ENCODE measurements around the gene KLF6. TPM values are rescaled to one million over a fixed set of nuclear protein-coding genes. Genes with fewer than 3 reads are reported as not detected.

Gene KLF6
- total RNA-seq, 2 experiments from 2014 or later: 19.2 to 43.0 TPM

DNA sequence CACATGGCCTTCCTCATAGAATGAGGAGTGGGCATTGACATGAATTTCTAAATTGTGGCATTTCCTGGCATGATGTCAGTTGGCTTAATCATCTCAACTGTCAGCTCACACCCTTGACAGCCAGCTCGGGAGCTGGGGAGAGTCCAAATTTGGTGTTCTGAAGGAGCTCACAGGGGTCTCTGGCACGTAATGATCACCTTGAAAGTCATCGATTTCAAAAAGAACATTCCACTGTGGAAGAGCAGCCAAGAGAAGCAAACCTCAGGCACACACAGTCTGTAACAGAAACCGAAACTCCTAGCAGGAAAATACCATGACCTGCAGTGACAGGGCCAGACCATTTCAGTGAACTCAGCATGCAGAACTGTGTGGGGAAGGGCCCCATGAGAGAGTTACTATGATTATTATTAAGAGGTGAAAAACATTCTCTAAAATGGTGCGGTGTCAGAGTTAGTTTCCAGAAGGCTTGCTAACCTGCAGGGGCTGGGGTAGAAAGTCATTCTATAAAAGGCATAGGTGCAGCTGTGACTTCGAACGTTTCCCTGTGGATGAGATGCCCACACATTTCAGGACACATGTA lies 26.4 kb upstream of the KLF6 start:
- CTCF ChIA-PET (ENCODE audit: unreplicated experiment): interaction anchor here (0.6 to 1.2 kb wide), 3 partner anchors 54 to 64 kb away, joined by 3 to 6 read pairs (median 4); no protein-coding TSS in a partner anchor
- peak; percentile 66 for DNase-seq (ENCODE audit: low spot score)
- Histone ChIP-seq H3K79me2 (ENCODE audit: insufficient read depth, low read depth, low read length) (no peaks in the 10 kb centered on the region), H3K4me1 (ENCODE audit: insufficient read depth, low read length, poor library complexity, severe bottlenecking) (peaks cover 60% of the 10 kb centered on the region), H3K27ac (ENCODE audit: low read depth, low read length, poor library complexity, severe bottlenecking) (peak overlapping the region; percentile 58), H3K4me3 (ENCODE audit: low read depth, low read length, poor library complexity, severe bottlenecking) (peak overlapping the region; percentile 54), H3K4me2 (ENCODE audit: low read length) (peak overlapping the region; percentile 94), H2AFZ (ENCODE audit: low read length) (peak overlapping the region; percentile 83), H4K20me1 (ENCODE audit: insufficient read depth, low read length) (no peaks in the 10 kb centered on the region), H3K9me2 (ENCODE audit: insufficient read depth, low read length) (no peaks in the 10 kb centered on the region), H3K9me3 (ENCODE audit: low read length) (no peaks in the 10 kb centered on the region), H3K36me3 (ENCODE audit: insufficient read depth, low read length) (no peaks in the 10 kb centered on the region)
- intact Hi-C loops (cut with micrococcal nuclease; ENCODE audit: unreplicated experiment): loop anchor here (2.0 kb wide), 1 partner anchor 187 kb away; no protein-coding TSS in a partner anchor
- POLR2A ChIA-PET: interaction anchor here (0.6 to 2.3 kb wide), 9 partner anchors 10 to 188 kb away, joined by 3 to 24 read pairs (median 3); partner anchors contain the start of gene KLF6
- TF ChIP-seq, protein P1, sequence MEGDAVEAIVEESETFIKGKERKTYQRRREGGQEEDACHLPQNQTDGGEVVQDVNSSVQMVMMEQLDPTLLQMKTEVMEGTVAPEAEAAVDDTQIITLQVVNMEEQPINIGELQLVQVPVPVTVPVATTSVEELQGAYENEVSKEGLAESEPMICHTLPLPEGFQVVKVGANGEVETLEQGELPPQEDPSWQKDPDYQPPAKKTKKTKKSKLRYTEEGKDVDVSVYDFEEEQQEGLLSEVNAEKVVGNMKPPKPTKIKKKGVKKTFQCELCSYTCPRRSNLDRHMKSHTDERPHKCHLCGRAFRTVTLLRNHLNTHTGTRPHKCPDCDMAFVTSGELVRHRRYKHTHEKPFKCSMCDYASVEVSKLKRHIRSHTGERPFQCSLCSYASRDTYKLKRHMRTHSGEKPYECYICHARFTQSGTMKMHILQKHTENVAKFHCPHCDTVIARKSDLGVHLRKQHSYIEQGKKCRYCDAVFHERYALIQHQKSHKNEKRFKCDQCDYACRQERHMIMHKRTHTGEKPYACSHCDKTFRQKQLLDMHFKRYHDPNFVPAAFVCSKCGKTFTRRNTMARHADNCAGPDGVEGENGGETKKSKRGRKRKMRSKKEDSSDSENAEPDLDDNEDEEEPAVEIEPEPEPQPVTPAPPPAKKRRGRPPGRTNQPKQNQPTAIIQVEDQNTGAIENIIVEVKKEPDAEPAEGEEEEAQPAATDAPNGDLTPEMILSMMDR (conservative IDR thresholded peaks at IDR 0.05; ENCODE audit: low read length): no peak
- TF ChIP-seq EZH2phosphoT487 (IDR thresholded peaks at IDR 0.05; ENCODE audit: borderline replicate concordance, low read depth, low read length): no peak
- no TSS peak for BruUV-seq (replicated peaks)

DNA sequence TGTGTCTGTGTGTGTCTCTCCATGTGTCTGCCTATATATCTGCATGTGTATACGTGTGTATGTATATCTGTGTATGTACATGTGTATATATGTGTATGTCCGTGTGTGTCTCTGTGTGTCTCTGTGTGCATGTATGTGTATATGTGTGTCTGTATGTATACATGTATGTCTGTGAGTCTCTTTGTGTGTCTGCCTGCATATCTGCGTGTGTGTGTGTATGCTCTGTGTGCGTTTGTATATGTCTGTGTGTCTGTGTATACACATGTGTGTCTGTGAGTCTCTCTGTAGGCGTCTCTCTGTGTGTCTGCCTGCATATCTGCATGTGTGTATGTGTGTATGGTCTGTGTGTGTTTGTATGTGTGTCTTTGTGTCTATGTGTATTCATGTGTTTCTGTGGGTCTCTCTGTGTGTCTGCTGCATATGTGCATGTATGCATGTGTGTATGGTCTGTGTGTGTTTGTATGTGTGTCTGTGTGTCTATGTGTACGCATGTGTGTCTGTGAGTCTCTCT lies 23.7 kb upstream of the KLF6 start:
- Histone ChIP-seq H3K27ac (ENCODE audit: low read depth, low read length, poor library complexity, severe bottlenecking) (peak overlapping the region; percentile 58), H3K79me2 (ENCODE audit: insufficient read depth, low read depth, low read length) (no peaks in the 10 kb centered on the region), H3K4me2 (ENCODE audit: low read length) (peak overlapping the region; percentile 94), H3K4me1 (ENCODE audit: insufficient read depth, low read length, poor library complexity, severe bottlenecking) (peaks cover 86% of the 10 kb centered on the region), H3K36me3 (ENCODE audit: insufficient read depth, low read length) (no peaks in the 10 kb centered on the region), H4K20me1 (ENCODE audit: insufficient read depth, low read length) (no peaks in the 10 kb centered on the region), H3K9me2 (ENCODE audit: insufficient read depth, low read length) (no peaks in the 10 kb centered on the region), H3K4me3 (ENCODE audit: low read depth, low read length, poor library complexity, severe bottlenecking) (no peak overlapping the region), H3K9me3 (ENCODE audit: low read length) (no peaks in the 10 kb centered on the region), H2AFZ (ENCODE audit: low read length) (peak overlapping the region; percentile 83; the same call in 1 of the 2 replicates)
- DNase-seq (ENCODE audit: low spot score): no peak
- ChIA-PET CTCF (ENCODE audit: unreplicated experiment) (no interaction called here), POLR2A (interaction anchor here (1.9 to 2.2 kb wide), 2 partner anchors 24 to 64 kb away, joined by 7 to 12 read pairs; partner anchors contain the start of gene KLF6)
- TF ChIP-seq EZH2phosphoT487 (IDR thresholded peaks at IDR 0.05; ENCODE audit: borderline replicate concordance, low read depth, low read length): no peak
- TF ChIP-seq, protein P1 (conservative IDR thresholded peaks at IDR 0.05; ENCODE audit: low read length): no peak
- intact Hi-C loops (cut with micrococcal nuclease; ENCODE audit: unreplicated experiment): no loop called here
- no TSS peak for BruUV-seq (replicated peaks)
